IMR-90 (cell line): ENCODE measurements around the gene SMARCA2. TPM values are rescaled to one million over a fixed set of nuclear protein-coding genes. Genes with fewer than 3 reads are reported as not detected.

Experiments used
- ATAC-seq: fragments of 200-7000 bp; cut with Tn5 transposase; 2 replicates; pipeline ENCODE4 v1.9.1; 2020; ENCODE audit warnings: low read depth, mild to moderate bottlenecking, moderate library complexity
- BruUV-seq: library from RNA; stranded (reverse); fragments of 400-500 nt; replicated peaks from 2 replicates; lab custom pipeline; 2021; lab: Mats Ljungman, UMichigan
- CTCF ChIA-PET: fragments of 300-600 bp; formaldehyde crosslinking; extraction: SDS; loops from one replicate; lab custom pipeline; 2021; ENCODE audit warnings: antibody characterized with exemption; lab: Yijun Ruan, JAX
- POLR2A ChIA-PET: fragments of 300-600 bp; sonication (Branson Sonifier 250); formaldehyde crosslinking; loops from one replicate; lab custom pipeline; 2022; ENCODE audit warnings: antibody characterized with exemption; ENCODE audit not compliant: unreplicated experiment; lab: Charles Lee
- DNase-seq: peaks from one replicate; pipeline ENCODE4 v3.0.0; 2013
- H2AFZ ChIP-seq: replicated peaks from 2 replicates; pipeline ENCODE3; 2013; ENCODE audit warnings: low read length, mild to moderate bottlenecking; ENCODE audit not compliant: poor library complexity
- H2AK5ac ChIP-seq: 2 replicates; pipeline ENCODE4 v1.6.1; 2013; ENCODE audit warnings: low read depth, low read length, inconsistent platforms
- H2AK9ac ChIP-seq: replicated peaks from 2 replicates; pipeline ENCODE3; 2013; ENCODE audit warnings: mild to moderate bottlenecking, low read depth, low read length, moderate library complexity; ENCODE audit not compliant: poor library complexity
- H2BK120ac ChIP-seq: 2 replicates; pipeline ENCODE4 v1.6.1; 2013; ENCODE audit warnings: low read depth, low read length, inconsistent platforms
- H2BK15ac ChIP-seq: 3 replicates; pipeline ENCODE4 v1.6.1; 2013; ENCODE audit warnings: low read depth, low read length, inconsistent platforms
- H2BK20ac ChIP-seq: 2 replicates; pipeline ENCODE4 v1.6.1; 2013; ENCODE audit warnings: low read depth, mild to moderate bottlenecking, inconsistent platforms, low read length, moderate library complexity
- H2BK5ac ChIP-seq: 2 replicates; pipeline ENCODE4 v1.6.1; 2013; ENCODE audit warnings: mild to moderate bottlenecking, low read depth, low read length, inconsistent platforms; ENCODE audit not compliant: poor library complexity, severe bottlenecking
- H3K14ac ChIP-seq: replicated peaks from 2 replicates; pipeline ENCODE4 v1.6.1; 2013; ENCODE audit warnings: low read depth, low read length, inconsistent platforms
- H3K18ac ChIP-seq: 2 replicates; pipeline ENCODE4 v1.6.1; 2013; ENCODE audit warnings: low read depth, low read length, control low read depth
- H3K23ac ChIP-seq: 2 replicates; pipeline ENCODE4 v1.6.1; 2013; ENCODE audit warnings: low read depth, low read length, inconsistent platforms
- H3K27ac ChIP-seq: 2 replicates; pipeline ENCODE4 v1.5.1; 2013; ENCODE audit warnings: mild to moderate bottlenecking, control low read depth, low read length; ENCODE audit not compliant: insufficient read depth
- H3K27me3 ChIP-seq: 2 replicates; pipeline ENCODE4 v1.6.1; 2013; ENCODE audit warnings: low read length; ENCODE audit not compliant: control insufficient read depth, insufficient read depth
- H3K36me3 ChIP-seq: 2 replicates; pipeline ENCODE4 v1.6.1; 2013; ENCODE audit warnings: low read length, mixed read lengths; ENCODE audit not compliant: control insufficient read depth, insufficient read depth
- H3K4ac ChIP-seq: 2 replicates; pipeline ENCODE4 v1.6.1; 2013; ENCODE audit warnings: low read depth, low read length, inconsistent platforms
- H3K4me1 ChIP-seq: 2 replicates; pipeline ENCODE4 v1.6.1; 2013; ENCODE audit warnings: low read length, mixed read lengths; ENCODE audit not compliant: control insufficient read depth, insufficient read depth
- H3K4me2 ChIP-seq: 2 replicates; pipeline ENCODE4 v1.6.1; 2013; ENCODE audit warnings: low read depth, mild to moderate bottlenecking, control low read depth, low read length, moderate library complexity
- H3K4me3 ChIP-seq: 2 replicates; pipeline ENCODE4 v1.5.1; 2013; ENCODE audit warnings: low read depth, mild to moderate bottlenecking, control low read depth, low read length, moderate library complexity; ENCODE audit not compliant: insufficient read depth
- H3K56ac ChIP-seq: 2 replicates; pipeline ENCODE4 v1.6.1; 2013; ENCODE audit warnings: low read length, inconsistent platforms; ENCODE audit not compliant: insufficient read depth; ENCODE audit errors: extremely low read depth
- H3K79me1 ChIP-seq, 2 experiments: 2 replicates each; pipeline ENCODE4 v1.6.1; 2013; ENCODE audit warnings: low read length in 2 of 2, inconsistent platforms in 1 of 2, low read depth in 1 of 2
- H3K9ac ChIP-seq: 2 replicates; pipeline ENCODE4 v1.6.1; 2013; ENCODE audit warnings: low read depth, low read length, control low read depth
- H3K9me1 ChIP-seq: 2 replicates; pipeline ENCODE4 v1.6.1; 2013; ENCODE audit warnings: low read length, inconsistent platforms; ENCODE audit not compliant: insufficient read depth
- H3K9me3 ChIP-seq: 2 replicates; pipeline ENCODE4 v1.6.1; 2013; ENCODE audit warnings: low read length; ENCODE audit not compliant: control insufficient read depth, insufficient read depth
- H4K20me1 ChIP-seq: 2 replicates; pipeline ENCODE4 v1.6.1; 2013; ENCODE audit warnings: low read length, inconsistent platforms; ENCODE audit not compliant: insufficient read depth
- H4K5ac ChIP-seq: 2 replicates; pipeline ENCODE4 v1.6.1; 2013; ENCODE audit warnings: mild to moderate bottlenecking, low read depth, low read length, control low read depth
- H4K8ac ChIP-seq, 2 experiments: 2 replicates each; pipeline ENCODE4 v1.6.1; 2013; ENCODE audit warnings: low read depth in 2 of 2, low read length in 2 of 2, control low read depth in 1 of 2, inconsistent platforms in 1 of 2
- H4K91ac ChIP-seq: 2 replicates; pipeline ENCODE4 v1.6.1; 2013; ENCODE audit warnings: low read depth, low read length, inconsistent platforms; ENCODE audit not compliant: insufficient read depth
- BHLHE40 ChIP-seq: fragments of 150-350 bp; IDR thresholded peaks from 2 replicates; pipeline ENCODE4 v1.6.1; 2016; ENCODE audit warnings: mild to moderate bottlenecking, low read depth, low read length
- CEBPB ChIP-seq: IDR thresholded peaks from 2 replicates; pipeline ENCODE4 v1.6.1; 2012; ENCODE audit warnings: low read depth, low read length, improper control_type of control experiment
- CHD1 ChIP-seq: IDR thresholded peaks from 2 replicates; pipeline ENCODE4 v1.6.1; 2012; ENCODE audit warnings: low read depth, low read length, improper control_type of control experiment
- FOS ChIP-seq: fragments of 150-350 bp; IDR thresholded peaks from 2 replicates; pipeline ENCODE4 v1.6.1; 2016; ENCODE audit warnings: low read depth, low read length
- MXI1 ChIP-seq: IDR thresholded peaks from 2 replicates; pipeline ENCODE4 v1.6.1; 2012; ENCODE audit warnings: low read depth, mild to moderate bottlenecking, low read length, moderate library complexity, borderline replicate concordance
- NFE2L2 ChIP-seq: fragments of 150-350 bp; IDR thresholded peaks from 2 replicates; pipeline ENCODE4 v1.6.1; 2016; ENCODE audit warnings: low read depth, mild to moderate bottlenecking, low read length
- POLR2A ChIP-seq: IDR thresholded peaks from 2 replicates; pipeline ENCODE4 v1.6.1; 2012; ENCODE audit warnings: mild to moderate bottlenecking, low read depth, low read length
- RAD21 ChIP-seq: IDR thresholded peaks from 2 replicates; pipeline ENCODE4 v1.6.1; 2012; ENCODE audit warnings: low read length, improper control_type of control experiment
- RFX5 ChIP-seq: IDR thresholded peaks from 2 replicates; pipeline ENCODE4 v1.8.0; 2012; ENCODE audit warnings: low read depth, mild to moderate bottlenecking, low read length, moderate library complexity
- SMC3 ChIP-seq: fragments of 150-350 bp; IDR thresholded peaks from 2 replicates; pipeline ENCODE4 v1.6.1; 2016; ENCODE audit warnings: low read depth, mild to moderate bottlenecking, antibody characterized with exemption, low read length, moderate library complexity
- WGBS, 2 experiments: methylation state at CpG; one replicate each; pipeline versions ENCODE4 v1.1.5 to v1.1.7; 2013; ENCODE audit warnings: missing lambda C conversion rate in 2 of 2; ENCODE audit not compliant: insufficient read length in 1 of 2; ENCODE audit errors: extremely low coverage in 2 of 2; 5-methylcytosine and 5-hydroxymethylcytosine counted together
- dilution Hi-C: fragments of 300-500 bp; cut with HindIII; formaldehyde crosslinking; loops from one replicate; pipeline ENCODE4 v1.14.3; 2018; ENCODE audit warnings: low sequenced_read_pairs; ENCODE audit not compliant: unreplicated experiment
- in situ Hi-C: fragments of 300-500 bp; cut with MboI; formaldehyde crosslinking; loops from 3 replicates; pipeline ENCODE4 v1.14.3; 2019; ENCODE audit warnings: low sequenced_read_pairs, inconsistent platforms, mixed read lengths
- intact Hi-C: fragments of 100-400 bp; cut with micrococcal nuclease; formaldehyde crosslinking; loops from 2 replicates; pipeline ENCODE4 v1.10.0; 2022
- polyA plus RNA-seq, 3 experiments: library from polyadenylated mRNA; depleted of rRNA; stranded (reverse); fragments of >200 nt; gene quantifications; 2 replicates each; pipeline ENCODE4 v1.2.3, GENCODE V29; 2012; ENCODE audit warnings: low replicate concordance in 1 of 3
- total RNA-seq: library from RNA; depleted of rRNA; stranded (reverse); fragments of >200 nt; gene quantifications from 2 replicates; pipeline ENCODE4 v1.2.3, GENCODE V29; 2012
- TF ChIP-seq, protein P1 (sequence below): fragments of 150-350 bp; IDR thresholded peaks from 2 replicates; pipeline ENCODE4 v1.6.1; 2016; ENCODE audit warnings: low read depth, mild to moderate bottlenecking, low read length, moderate library complexity, borderline replicate concordance

Gene SMARCA2
- total and polyA plus RNA-seq, 2 of the 4 experiments (the other 2 are of a cell fraction), result 25.3 to 26.7 TPM

DNA sequence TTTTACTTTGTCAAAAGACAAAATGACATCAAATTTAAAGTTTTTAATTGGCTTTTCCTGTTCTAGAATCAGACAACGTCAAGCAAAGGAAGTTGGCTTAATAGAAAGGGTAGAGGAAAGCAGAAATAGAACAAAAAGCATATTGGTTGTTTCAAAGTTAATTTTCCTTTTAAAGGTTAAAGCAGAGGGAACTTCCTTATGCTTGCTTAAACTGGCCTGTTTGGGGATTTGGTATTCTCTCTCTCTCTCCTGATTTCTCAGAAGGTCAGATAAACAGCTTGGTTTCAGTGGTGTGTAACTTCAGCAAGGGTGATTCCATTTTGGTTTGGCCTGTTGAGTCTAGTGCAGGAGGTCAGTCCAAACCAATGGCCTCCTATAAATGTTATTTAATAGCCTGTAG, 127.1 kb downstream of the SMARCA2 start:
- Histone ChIP-seq H3K4me1 (no peaks in the 10 kb centered on the region), H4K8ac (no peak overlapping the region), H4K91ac (no peak overlapping the region), H3K56ac (no peak overlapping the region), H3K36me3 (peaks cover 2% of the 10 kb centered on the region), H2BK120ac (no peak overlapping the region), H3K9me3 (no peaks in the 10 kb centered on the region), H3K4ac (no peak overlapping the region), H3K79me1 (peaks cover 0 to 3% of the 10 kb centered on the region in 2 experiments; a peak in 1 of 4 replicates), H2AK9ac (no peak overlapping the region), H2BK5ac (no peak overlapping the region), H3K9ac (no peak overlapping the region), H2AFZ (no peak overlapping the region), H3K4me3 (no peak overlapping the region), H2BK20ac (no peak overlapping the region), H3K27ac (no peak overlapping the region), H3K14ac (no peak overlapping the region), H3K27me3 (no peaks in the 10 kb centered on the region), H2AK5ac (no peak overlapping the region), H4K5ac (no peak overlapping the region), H4K20me1 (no peaks in the 10 kb centered on the region), H3K23ac (no peak overlapping the region), H3K4me2 (no peak overlapping the region), H2BK15ac (no peak overlapping the region), H3K18ac (no peak overlapping the region), H3K9me1 (no peaks in the 10 kb centered on the region; the same call in 1 of the 2 replicates)
- POLR2A ChIA-PET, result no interaction called here
- no peak for DNase-seq
- no TSS peak for BruUV-seq
- in situ Hi-C loops, result no loop called here
- intact Hi-C loops, result no loop called here
- no peak for TF ChIP-seq FOS
- TF ChIP-seq BHLHE40, result no peak
- no peak for TF ChIP-seq RFX5
- no peak for TF ChIP-seq CEBPB
- TF ChIP-seq MXI1, result no peak
- no peak for TF ChIP-seq POLR2A
- no peak for TF ChIP-seq NFE2L2
- TF ChIP-seq SMC3, result no peak
- TF ChIP-seq CHD1, result no peak
- no peak for TF ChIP-seq RAD21
- TF ChIP-seq, protein P1, sequence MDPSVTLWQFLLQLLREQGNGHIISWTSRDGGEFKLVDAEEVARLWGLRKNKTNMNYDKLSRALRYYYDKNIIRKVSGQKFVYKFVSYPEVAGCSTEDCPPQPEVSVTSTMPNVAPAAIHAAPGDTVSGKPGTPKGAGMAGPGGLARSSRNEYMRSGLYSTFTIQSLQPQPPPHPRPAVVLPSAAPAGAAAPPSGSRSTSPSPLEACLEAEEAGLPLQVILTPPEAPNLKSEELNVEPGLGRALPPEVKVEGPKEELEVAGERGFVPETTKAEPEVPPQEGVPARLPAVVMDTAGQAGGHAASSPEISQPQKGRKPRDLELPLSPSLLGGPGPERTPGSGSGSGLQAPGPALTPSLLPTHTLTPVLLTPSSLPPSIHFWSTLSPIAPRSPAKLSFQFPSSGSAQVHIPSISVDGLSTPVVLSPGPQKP, result no peak
- CTCF ChIA-PET, result no interaction called here
- no CpG with 5 or more reads among the region's 1 CpG for WGBS, 2 experiments
- dilution Hi-C loops, result no loop called here
- ATAC-seq, result no peak
